SU-DHL-6 (cell line): ENCODE results near the gene C1orf52.

ENCODE experiments used
- H2AFZ ChIP-seq: fragments of 200-600 bp; sonication (generic); 2 replicates; pipeline ENCODE4 v1.6.1; 2014; ENCODE audit warnings: low read depth, mild to moderate bottlenecking, moderate library complexity, mixed read lengths, antibody characterized with exemption, low read length; ENCODE audit not compliant: severe bottlenecking
- H3F3A ChIP-seq: fragments of 200-600 bp; shearing (Covaris generic); 2 replicates; pipeline ENCODE4 v1.6.0; 2016; ENCODE audit warnings: antibody characterized with exemption, mild to moderate bottlenecking; ENCODE audit not compliant: insufficient read depth
- H3K27ac ChIP-seq: fragments of 200-600 bp; sonication (generic); 2 replicates; pipeline ENCODE4 v1.5.1; 2016; ENCODE audit warnings: low read depth, mild to moderate bottlenecking, low read length, moderate library complexity, mixed read lengths
- H3K27me3 ChIP-seq: fragments of 200-600 bp; sonication (generic), shearing (Covaris generic); 2 replicates; pipeline ENCODE4 v1.6.0; 2014; ENCODE audit warnings: mild to moderate bottlenecking, low read length
- H3K36me3 ChIP-seq: fragments of 200-600 bp; sonication (generic); 2 replicates; pipeline ENCODE4 v1.6.1; 2014; ENCODE audit warnings: mild to moderate bottlenecking, low read length, mixed read lengths
- H3K4me2 ChIP-seq: fragments of 300-600, 200-600 bp; shearing (Covaris generic), sonication (generic); 2 replicates; pipeline ENCODE4 v1.6.0; 2014; ENCODE audit warnings: low read length, low read depth, mild to moderate bottlenecking; ENCODE audit not compliant: poor library complexity, severe bottlenecking
- H3K4me3 ChIP-seq: fragments of 200-600 bp; sonication (generic); 2 replicates; pipeline ENCODE4 v1.5.1; 2014; ENCODE audit warnings: antibody characterized with exemption, low read length, mild to moderate bottlenecking, mixed read lengths; ENCODE audit not compliant: insufficient read depth, poor library complexity, severe bottlenecking
- H3K79me2 ChIP-seq: fragments of 200-600 bp; sonication (generic); 2 replicates; pipeline ENCODE4 v1.6.1; 2014; ENCODE audit warnings: mild to moderate bottlenecking, low read length, moderate library complexity; ENCODE audit not compliant: insufficient read depth
- H3K9ac ChIP-seq: fragments of 200-600 bp; sonication (generic); 2 replicates; pipeline ENCODE4 v1.7.0; 2014; ENCODE audit warnings: mild to moderate bottlenecking, low read length
- H3K9me2 ChIP-seq: fragments of 200-600 bp; sonication (generic); replicated peaks from 2 replicates; pipeline ENCODE4 v1.6.1; 2014; ENCODE audit warnings: low read length; ENCODE audit not compliant: insufficient read depth
- H3K9me3 ChIP-seq: fragments of 200-600 bp; sonication (generic); 2 replicates; pipeline ENCODE4 v1.6.1; 2014; ENCODE audit warnings: low read length, mixed read lengths; ENCODE audit not compliant: insufficient read depth
- H4K20me1 ChIP-seq: fragments of 200-600 bp; sonication (generic); 2 replicates; pipeline ENCODE4 v1.6.1; 2014; ENCODE audit warnings: low read depth, mild to moderate bottlenecking, antibody characterized with exemption, low read length, moderate library complexity, mixed read lengths
- CTCF ChIP-seq: fragments of 200-600 bp; sonication (generic); IDR thresholded peaks from one replicate; pipeline ENCODE4 v1.5.1; 2017; ENCODE audit warnings: antibody characterized with exemption, mild to moderate bottlenecking, low read length, moderate library complexity; ENCODE audit not compliant: insufficient read depth, poor library complexity, severe bottlenecking
- EZH2phosphoT487 ChIP-seq: fragments of 200-600 bp; sonication (generic), shearing (Covaris generic); conservative IDR thresholded peaks from 2 replicates; pipeline ENCODE4 v1.6.1; 2018; ENCODE audit warnings: mild to moderate bottlenecking, antibody characterized with exemption, low read length, moderate library complexity, mixed read lengths

The C1orf52 gene

GRCh38 chr1:85237613-85238012 is 21.8 kb downstream of the C1orf52 start:
- no peak overlapping the region for H3K9ac ChIP-seq
- no peak overlapping the region for H3K4me2 ChIP-seq
- no peaks in the 10 kb centered on the region for H3K27me3 ChIP-seq
- no peak overlapping the region for H3K27ac ChIP-seq
- no peak overlapping the region for H3K4me3 ChIP-seq
- no peaks in the 10 kb centered on the region for H4K20me1 ChIP-seq
- no peaks in the 10 kb centered on the region for H3K36me3 ChIP-seq
- H3K9me2 ChIP-seq, result no peaks in the 10 kb centered on the region
- H2AFZ ChIP-seq, result no peak overlapping the region
- H3K9me3 ChIP-seq, result no peaks in the 10 kb centered on the region
- TF ChIP-seq CTCF, result no peak
- H3F3A ChIP-seq, result no peaks in the 10 kb centered on the region
- no peaks in the 10 kb centered on the region for H3K79me2 ChIP-seq

- Histone ChIP-seq H3K9me2 (no peaks in the 10 kb centered on the region), H3K27me3 (no peaks in the 10 kb centered on the region), H3K27ac (no peak overlapping the region), H3K4me2 (no peak overlapping the region), H3K36me3 (no peaks in the 10 kb centered on the region), H3K4me3 (no peak overlapping the region), H3F3A (no peaks in the 10 kb centered on the region), H2AFZ (no peak overlapping the region), H3K9ac (no peak overlapping the region), H3K79me2 (no peaks in the 10 kb centered on the region), H3K9me3 (no peaks in the 10 kb centered on the region), H4K20me1 (no peaks in the 10 kb centered on the region)
- TF ChIP-seq EZH2phosphoT487 (no peak), CTCF (no peak)
Observed at GRCh38 chr1:85230305-85230977, 29.0 kb downstream of the C1orf52 start.

- H3K79me2 ChIP-seq, result no peaks in the 10 kb centered on the region
- no peak for TF ChIP-seq EZH2phosphoT487
- no peak for TF ChIP-seq CTCF
- H3F3A ChIP-seq, result no peaks in the 10 kb centered on the region
- no peak overlapping the region for H3K4me2 ChIP-seq
- H3K36me3 ChIP-seq, result no peaks in the 10 kb centered on the region
- H3K4me3 ChIP-seq, result no peak overlapping the region
- H4K20me1 ChIP-seq, result no peaks in the 10 kb centered on the region
- no peak overlapping the region for H3K9ac ChIP-seq
- H3K9me2 ChIP-seq, result no peaks in the 10 kb centered on the region
- H2AFZ ChIP-seq, result no peak overlapping the region
- H3K27ac ChIP-seq, result no peak overlapping the region
- no peaks in the 10 kb centered on the region for H3K9me3 ChIP-seq
- H3K27me3 ChIP-seq, result no peaks in the 10 kb centered on the region
Observed at GRCh38 chr1:85229574-85230097, 29.8 kb downstream of the C1orf52 start.
